RWPE2 (cell line): ENCODE measurements around the gene MTG2.

ENCODE experiments used
- ATAC-seq: fragments of 200-7000 bp; cut with Tn5 transposase; 3 replicates; pipeline ENCODE4 v1.9.1; 2021; ENCODE audit warnings: low read depth
- DNase-seq: peaks from one replicate; pipeline ENCODE4 v3.0.0-alpha.2; 2020; ENCODE audit warnings: low spot score
- H3K27ac ChIP-seq: fragments of 450-650 bp; 2 replicates; pipeline ENCODE4 v1.5.1; 2017; ENCODE audit warnings: mild to moderate bottlenecking; ENCODE audit not compliant: poor library complexity, severe bottlenecking
- H3K27me3 ChIP-seq: fragments of 250-450 bp; sonication (Bioruptor Pico); 2 replicates; pipeline ENCODE4 v1.5.1; 2021; ENCODE audit warnings: mild to moderate bottlenecking, moderate library complexity; ENCODE audit not compliant: insufficient read depth, poor library complexity, severe bottlenecking
- H3K36me3 ChIP-seq: fragments of 250-450 bp; sonication (Bioruptor Pico); 2 replicates; pipeline ENCODE4 v1.5.1; 2020; ENCODE audit warnings: low read depth, mild to moderate bottlenecking, moderate library complexity
- H3K4me1 ChIP-seq: fragments of 250-450 bp; sonication (Bioruptor Pico); 2 replicates; pipeline ENCODE4 v1.5.1; 2021; ENCODE audit warnings: mild to moderate bottlenecking, moderate library complexity; ENCODE audit not compliant: insufficient read depth, poor library complexity, severe bottlenecking
- H3K4me3 ChIP-seq: fragments of 250-450 bp; sonication (Bioruptor Pico); 2 replicates; pipeline ENCODE4 v1.5.1; 2021; ENCODE audit warnings: mild to moderate bottlenecking, moderate library complexity; ENCODE audit not compliant: severe bottlenecking
- H3K9me3 ChIP-seq: fragments of 250-450 bp; sonication (Bioruptor Pico); 2 replicates; pipeline ENCODE4 v1.5.1; 2021; ENCODE audit warnings: mild to moderate bottlenecking, moderate library complexity; ENCODE audit not compliant: severe bottlenecking
- TF ChIP-seq, protein P1 (sequence below): fragments of 450-650 bp; IDR thresholded peaks from one replicate; pipeline ENCODE4 v1.5.1; 2017; ENCODE audit warnings: mild to moderate bottlenecking, moderate library complexity; ENCODE audit not compliant: poor library complexity, severe bottlenecking

MTG2 gene

DNA sequence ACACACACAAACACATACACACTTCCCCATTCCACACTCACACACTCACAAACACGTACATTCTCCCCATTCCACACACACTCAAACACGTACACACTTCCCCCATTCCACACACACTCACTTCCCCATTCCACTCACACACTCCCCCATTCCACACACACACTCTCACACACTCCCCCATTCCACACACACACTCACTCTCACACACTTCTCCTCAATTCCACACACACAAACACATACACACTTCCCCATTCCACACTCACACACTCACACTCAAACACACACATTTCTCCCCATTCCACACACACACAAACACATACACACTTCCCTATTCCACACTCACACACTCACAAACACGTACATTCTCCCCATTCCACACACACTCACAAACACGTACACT lies 46.8 kb downstream of the MTG2 start:
- no peak for DNase-seq
- Histone ChIP-seq H3K27ac (no peak overlapping the region), H3K27me3 (peaks cover 24% of the 10 kb centered on the region), H3K9me3 (no peaks in the 10 kb centered on the region), H3K4me3 (no peak overlapping the region), H3K4me1 (no peaks in the 10 kb centered on the region), H3K36me3 (no peaks in the 10 kb centered on the region)
- no peak for ATAC-seq
- TF ChIP-seq, protein P1, sequence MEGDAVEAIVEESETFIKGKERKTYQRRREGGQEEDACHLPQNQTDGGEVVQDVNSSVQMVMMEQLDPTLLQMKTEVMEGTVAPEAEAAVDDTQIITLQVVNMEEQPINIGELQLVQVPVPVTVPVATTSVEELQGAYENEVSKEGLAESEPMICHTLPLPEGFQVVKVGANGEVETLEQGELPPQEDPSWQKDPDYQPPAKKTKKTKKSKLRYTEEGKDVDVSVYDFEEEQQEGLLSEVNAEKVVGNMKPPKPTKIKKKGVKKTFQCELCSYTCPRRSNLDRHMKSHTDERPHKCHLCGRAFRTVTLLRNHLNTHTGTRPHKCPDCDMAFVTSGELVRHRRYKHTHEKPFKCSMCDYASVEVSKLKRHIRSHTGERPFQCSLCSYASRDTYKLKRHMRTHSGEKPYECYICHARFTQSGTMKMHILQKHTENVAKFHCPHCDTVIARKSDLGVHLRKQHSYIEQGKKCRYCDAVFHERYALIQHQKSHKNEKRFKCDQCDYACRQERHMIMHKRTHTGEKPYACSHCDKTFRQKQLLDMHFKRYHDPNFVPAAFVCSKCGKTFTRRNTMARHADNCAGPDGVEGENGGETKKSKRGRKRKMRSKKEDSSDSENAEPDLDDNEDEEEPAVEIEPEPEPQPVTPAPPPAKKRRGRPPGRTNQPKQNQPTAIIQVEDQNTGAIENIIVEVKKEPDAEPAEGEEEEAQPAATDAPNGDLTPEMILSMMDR: no peak

DNA sequence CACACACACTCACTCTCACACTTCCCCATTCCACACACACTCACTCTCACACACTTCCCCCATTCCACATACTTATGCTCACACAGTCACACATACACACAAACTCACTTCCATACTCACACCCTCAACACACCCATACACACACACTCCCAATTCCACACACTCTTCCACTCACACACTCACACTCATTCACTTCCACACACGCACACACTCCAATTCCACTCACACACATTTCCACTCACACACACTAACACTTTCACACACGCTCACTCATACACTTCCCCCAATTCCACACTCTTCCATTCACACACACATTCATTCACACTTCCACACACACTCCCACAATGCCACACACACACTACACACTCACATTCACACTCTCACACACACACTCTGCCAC lies 47.4 kb downstream of the MTG2 start:
- no peak for ATAC-seq

DNA sequence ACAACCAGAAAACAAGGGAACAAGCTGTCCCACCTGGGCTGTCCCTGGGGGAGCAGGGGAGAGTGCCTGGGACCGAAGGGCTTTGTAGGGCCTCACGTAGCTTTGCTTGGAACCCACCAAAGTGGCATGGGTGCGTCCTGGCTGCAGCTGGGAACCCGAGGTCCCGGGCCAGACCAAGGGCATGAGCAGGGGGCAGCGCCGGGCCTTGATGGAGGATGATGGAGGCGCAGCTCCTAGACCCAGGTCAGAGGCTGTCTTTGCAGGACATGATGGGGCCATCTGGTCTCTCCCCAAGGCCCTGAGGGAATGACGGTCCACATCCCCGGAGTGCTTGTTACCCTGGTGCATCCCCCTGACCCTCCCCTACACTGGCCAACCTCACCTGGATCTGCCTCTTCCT lies 47.9 kb downstream of the MTG2 start:
- Histone ChIP-seq H3K9me3 (no peaks in the 10 kb centered on the region), H3K36me3 (no peaks in the 10 kb centered on the region), H3K27ac (no peak overlapping the region), H3K4me3 (no peak overlapping the region), H3K27me3 (peaks cover 15% of the 10 kb centered on the region), H3K4me1 (no peaks in the 10 kb centered on the region)
- DNase-seq (no peak), ATAC-seq (no peak)
- TF ChIP-seq, protein P1: no peak

More for the DNA sequence above, 47.4 kb downstream of the MTG2 start:
- DNase-seq: no peak
- TF ChIP-seq, protein P1: no peak
- no peak overlapping the region for H3K4me3 ChIP-seq
- peaks cover 18% of the 10 kb centered on the region for H3K27me3 ChIP-seq
- H3K36me3 ChIP-seq: no peaks in the 10 kb centered on the region
- H3K4me1 ChIP-seq: no peaks in the 10 kb centered on the region
- no peaks in the 10 kb centered on the region for H3K9me3 ChIP-seq
- H3K27ac ChIP-seq: no peak overlapping the region

DNA sequence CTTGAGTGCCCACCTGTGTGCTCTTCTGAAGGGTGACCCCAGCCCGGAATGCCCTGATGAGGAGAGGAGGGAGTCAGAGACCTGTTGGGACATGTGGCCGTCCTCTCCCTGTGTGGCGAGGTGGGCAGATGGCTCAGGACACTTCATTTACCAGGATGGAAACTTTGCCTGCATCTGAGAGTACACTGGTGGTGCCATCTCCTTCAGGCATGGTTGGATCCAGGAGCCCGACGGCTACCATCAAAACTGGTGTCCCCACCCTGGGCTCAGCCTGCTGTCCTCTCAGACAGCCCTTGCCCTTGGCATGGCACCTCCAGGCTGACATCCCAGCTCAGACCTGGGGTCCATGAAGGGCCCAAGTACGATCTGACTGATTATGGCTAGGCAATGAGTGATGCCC lies 48.5 kb downstream of the MTG2 start:
- DNase-seq (no peak), ATAC-seq (no peak)
- no peak overlapping the region for H3K4me3 ChIP-seq
- TF ChIP-seq, protein P1: no peak
- H3K27me3 ChIP-seq: peaks cover 9% of the 10 kb centered on the region
- H3K27ac ChIP-seq: no peak overlapping the region
- H3K4me1 ChIP-seq: no peaks in the 10 kb centered on the region
- no peaks in the 10 kb centered on the region for H3K36me3 ChIP-seq
- H3K9me3 ChIP-seq: no peaks in the 10 kb centered on the region

DNA sequence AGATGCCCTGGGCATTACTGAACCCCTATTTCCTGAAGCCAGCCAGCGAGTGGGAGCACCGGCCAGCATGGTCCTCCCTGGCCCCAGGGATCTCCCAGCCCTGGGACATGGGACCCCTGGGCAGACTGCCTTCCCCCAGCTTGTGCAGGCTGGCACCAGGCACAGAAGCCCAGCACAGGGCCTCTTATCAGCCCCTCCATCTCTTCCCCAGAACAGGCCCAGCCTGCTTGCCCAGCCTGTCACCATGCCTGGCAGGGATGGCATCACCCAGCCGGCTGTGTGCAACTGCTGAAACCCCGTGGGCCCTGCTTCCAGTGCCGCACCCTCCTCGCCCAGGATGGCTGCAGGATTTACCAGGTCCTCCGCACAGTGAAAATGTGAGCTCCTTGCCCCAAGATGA lies 49.4 kb downstream of the MTG2 start:
- Histone ChIP-seq H3K4me3 (no peak overlapping the region), H3K9me3 (no peaks in the 10 kb centered on the region), H3K4me1 (no peaks in the 10 kb centered on the region), H3K36me3 (no peaks in the 10 kb centered on the region), H3K27ac (no peak overlapping the region), H3K27me3 (peaks cover 1% of the 10 kb centered on the region)
- DNase-seq (no peak), ATAC-seq (no peak)
- TF ChIP-seq, protein P1: no peak
